HepG2 (cell line): ENCODE measurements around the gene RRP12. TPM values are rescaled to one million over a fixed set of nuclear protein-coding genes. Genes with fewer than 3 reads are reported as not detected.

Source experiments
- ATF3 ChIP-seq: sonication (generic); formaldehyde crosslinking; IDR thresholded peaks from 2 replicates; pipeline ENCODE4 v1.4.0; 2020; ENCODE audit warnings: missing genetic modification reagents
- CC2D1A ChIP-seq: sonication (generic); formaldehyde crosslinking; IDR thresholded peaks from 2 replicates; pipeline ENCODE4 v1.8.1; 2023; ENCODE audit warnings: mild to moderate bottlenecking, missing genetic modification reagents
- CCAR2 ChIP-seq: fragments of 200-400 bp; formaldehyde crosslinking; optimal IDR thresholded peaks from 2 replicates; pipeline ENCODE3; 2018; ENCODE audit warnings: low read depth, mild to moderate bottlenecking, low read length, moderate library complexity
- ESRRA ChIP-seq: sonication (generic); formaldehyde crosslinking; IDR thresholded peaks from 2 replicates; pipeline ENCODE4 v1.5.1; 2020; ENCODE audit warnings: mild to moderate bottlenecking, low read depth, missing genetic modification reagents
- GATAD1 ChIP-seq: IDR thresholded peaks from 2 replicates; pipeline ENCODE4 v1.6.1; 2016; ENCODE audit warnings: missing genetic modification reagents, missing compliant biosample characterization
- HDAC2 ChIP-seq: sonication (generic); formaldehyde crosslinking; IDR thresholded peaks from 2 replicates; pipeline ENCODE4 v1.4.0; 2020; ENCODE audit warnings: missing genetic modification reagents
- HMG20A ChIP-seq: IDR thresholded peaks from 2 replicates; pipeline ENCODE4 v1.6.1; 2016; ENCODE audit warnings: borderline replicate concordance
- KDM6A ChIP-seq: IDR thresholded peaks from 2 replicates; pipeline ENCODE4 v1.6.1; 2016; ENCODE audit warnings: low read depth
- KLF16 ChIP-seq, 2 experiments: sonication (generic) in 1 of 2; formaldehyde crosslinking in 1 of 2; IDR thresholded peaks; 2 replicates each; pipeline versions ENCODE4 v1.6.1 to v1.8.0; 2016 to 2023; ENCODE audit warnings: missing genetic modification reagents in 2 of 2, missing compliant biosample characterization in 1 of 2
- MEF2D ChIP-seq: sonication (generic); formaldehyde crosslinking; IDR thresholded peaks from 2 replicates; pipeline ENCODE4 v1.5.1; 2020; ENCODE audit warnings: mild to moderate bottlenecking, missing genetic modification reagents
- PHF20 ChIP-seq: sonication (generic); formaldehyde crosslinking; IDR thresholded peaks from 2 replicates; pipeline ENCODE4 v1.5.0; 2020; ENCODE audit warnings: mild to moderate bottlenecking, missing genetic modification reagents
- SKI ChIP-seq: fragments of 450-650 bp; IDR thresholded peaks from one replicate; pipeline ENCODE4 v1.6.1; 2018; ENCODE audit warnings: mild to moderate bottlenecking; ENCODE audit not compliant: partially characterized antibody
- TARDBP ChIP-seq: sonication (generic); formaldehyde crosslinking; IDR thresholded peaks from 2 replicates; pipeline ENCODE4 v1.8.0; 2022; ENCODE audit warnings: mild to moderate bottlenecking, missing genetic modification reagents
- THAP8 ChIP-seq: sonication (generic); formaldehyde crosslinking; IDR thresholded peaks from 2 replicates; pipeline ENCODE4 v1.5.1; 2020; ENCODE audit warnings: missing genetic modification reagents, mild to moderate bottlenecking, borderline replicate concordance
- UBTF ChIP-seq: sonication (generic); formaldehyde crosslinking; IDR thresholded peaks from 2 replicates; pipeline ENCODE4 v1.4.0; 2020; ENCODE audit warnings: mild to moderate bottlenecking, missing genetic modification reagents
- YEATS4 ChIP-seq: sonication (generic); formaldehyde crosslinking; IDR thresholded peaks from 2 replicates; pipeline ENCODE4 v1.4.0; 2020; ENCODE audit warnings: missing genetic modification reagents, borderline replicate concordance
- ZNF326 ChIP-seq: sonication (generic); formaldehyde crosslinking; IDR thresholded peaks from 2 replicates; pipeline ENCODE4 v1.4.0; 2020; ENCODE audit warnings: missing genetic modification reagents, borderline replicate concordance
- ZNF337 ChIP-seq: sonication (generic); formaldehyde crosslinking; IDR thresholded peaks from 2 replicates; pipeline ENCODE4 v1.5.1; 2020; ENCODE audit warnings: missing genetic modification reagents, low read depth, mild to moderate bottlenecking, borderline replicate concordance
- ZNF567 ChIP-seq: sonication (generic); formaldehyde crosslinking; IDR thresholded peaks from 2 replicates; pipeline ENCODE4 v1.8.1; 2023; ENCODE audit warnings: mild to moderate bottlenecking, missing genetic modification reagents, borderline replicate concordance
- ZNF629 ChIP-seq: sonication (generic); formaldehyde crosslinking; conservative IDR thresholded peaks from 2 replicates; pipeline ENCODE4 v1.5.0; 2020; ENCODE audit warnings: missing genetic modification reagents
- polyA plus RNA-seq, 8 experiments: library from polyadenylated mRNA; depleted of rRNA in 3 of 8; stranded (reverse) in 7 of 8; unstranded in 1 of 8; fragments of >200 nt; fragmentation: Illumina TruSeq in 4 of 8; extraction: Trizol in 4 of 8; gene quantifications; 2 replicates each; pipeline versions ENCODE4 v1.2.1 to v1.2.3, GENCODE V29; 2011 to 2016; ENCODE audit warnings: low read depth in 4 of 8, missing spikeins in 1 of 8, mixed read lengths in 1 of 8; ENCODE audit not compliant: insufficient read depth in 1 of 8
- total RNA-seq, 5 experiments: library from RNA; depleted of rRNA; stranded (reverse); fragments of >200 nt; fragmentation: Illumina TruSeq; extraction: Trizol; gene quantifications; 2 replicates each; pipeline ENCODE4 v1.2.3, GENCODE V29; 2016; ENCODE audit warnings: low read depth in 1 of 5
- TF ChIP-seq, protein P1 (sequence below), 2 experiments: fragments of 450-650 bp in 1 of 2; sonication (generic) in 1 of 2; formaldehyde crosslinking; IDR thresholded peaks; 2 replicates each; pipeline versions ENCODE4 v1.5.0 to v1.8.0; 2020 to 2022; ENCODE audit warnings: mild to moderate bottlenecking in 1 of 2, missing genetic modification reagents in 1 of 2
- TF ChIP-seq, protein P2 (sequence below): sonication (generic); formaldehyde crosslinking; IDR thresholded peaks from 2 replicates; pipeline ENCODE4 v1.8.1; 2022; ENCODE audit warnings: low read depth, mild to moderate bottlenecking, missing genetic modification reagents

RRP12 gene
- total and polyA plus RNA-seq, 2 of the 13 experiments (the other 11 are each of a cell fraction or from before 2014, with no cell fraction given) = 13.2 to 39.4 TPM

- TF ChIP-seq THAP8 (no peak), SKI (no peak), YEATS4 (peak; percentile 87), ESRRA (CRISPR knock-in tag) (no peak), KLF16 (CRISPR knock-in tag; IDR thresholded peaks at IDR 0.05) (peak in 1 of 2 experiments; percentile 77; a peak in 2 of 4 replicates), HMG20A (peak; percentile 20; the same call in 1 of the 2 replicates), ZNF326 (no peak), ZNF629 (CRISPR knock-in tag) (peak; percentile 35; the same call in 1 of the 2 replicates), GATAD1 (CRISPR knock-in tag) (peak; percentile 95), TARDBP (peak; percentile 69; the same call in 1 of the 2 replicates), CC2D1A (CRISPR knock-in tag) (no peak), CCAR2 (no peak), UBTF (CRISPR knock-in tag) (peak; percentile 60), KDM6A (CRISPR knock-in tag) (no peak), MEF2D (peak; percentile 57), HDAC2 (CRISPR knock-in tag) (peak; percentile 75), ZNF567 (no peak), ZNF337 (CRISPR knock-in tag) (no peak), PHF20 (CRISPR knock-in tag) (peak; percentile 87), ATF3 (CRISPR knock-in tag) (no peak)
- TF ChIP-seq, protein P1, sequence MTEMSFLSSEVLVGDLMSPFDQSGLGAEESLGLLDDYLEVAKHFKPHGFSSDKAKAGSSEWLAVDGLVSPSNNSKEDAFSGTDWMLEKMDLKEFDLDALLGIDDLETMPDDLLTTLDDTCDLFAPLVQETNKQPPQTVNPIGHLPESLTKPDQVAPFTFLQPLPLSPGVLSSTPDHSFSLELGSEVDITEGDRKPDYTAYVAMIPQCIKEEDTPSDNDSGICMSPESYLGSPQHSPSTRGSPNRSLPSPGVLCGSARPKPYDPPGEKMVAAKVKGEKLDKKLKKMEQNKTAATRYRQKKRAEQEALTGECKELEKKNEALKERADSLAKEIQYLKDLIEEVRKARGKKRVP (CRISPR knock-in tag; IDR thresholded peaks at IDR 0.05) = no peak; a peak in 1 of 4 replicates
- TF ChIP-seq, protein P2, sequence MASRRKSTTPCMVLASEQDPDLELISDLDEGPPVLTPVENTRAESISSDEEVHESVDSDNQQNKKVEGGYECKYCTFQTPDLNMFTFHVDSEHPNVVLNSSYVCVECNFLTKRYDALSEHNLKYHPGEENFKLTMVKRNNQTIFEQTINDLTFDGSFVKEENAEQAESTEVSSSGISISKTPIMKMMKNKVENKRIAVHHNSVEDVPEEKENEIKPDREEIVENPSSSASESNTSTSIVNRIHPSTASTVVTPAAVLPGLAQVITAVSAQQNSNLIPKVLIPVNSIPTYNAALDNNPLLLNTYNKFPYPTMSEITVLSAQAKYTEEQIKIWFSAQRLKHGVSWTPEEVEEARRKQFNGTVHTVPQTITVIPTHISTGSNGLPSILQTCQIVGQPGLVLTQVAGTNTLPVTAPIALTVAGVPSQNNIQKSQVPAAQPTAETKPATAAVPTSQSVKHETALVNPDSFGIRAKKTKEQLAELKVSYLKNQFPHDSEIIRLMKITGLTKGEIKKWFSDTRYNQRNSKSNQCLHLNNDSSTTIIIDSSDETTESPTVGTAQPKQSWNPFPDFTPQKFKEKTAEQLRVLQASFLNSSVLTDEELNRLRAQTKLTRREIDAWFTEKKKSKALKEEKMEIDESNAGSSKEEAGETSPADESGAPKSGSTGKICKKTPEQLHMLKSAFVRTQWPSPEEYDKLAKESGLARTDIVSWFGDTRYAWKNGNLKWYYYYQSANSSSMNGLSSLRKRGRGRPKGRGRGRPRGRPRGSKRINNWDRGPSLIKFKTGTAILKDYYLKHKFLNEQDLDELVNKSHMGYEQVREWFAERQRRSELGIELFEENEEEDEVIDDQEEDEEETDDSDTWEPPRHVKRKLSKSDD (CRISPR knock-in tag) = 0 out of 2 replicates have a peak, but pooled peaks have one; percentile 17
Observed at GRCh38 chr10:97445722-97446639, 44.8 kb upstream of the RRP12 start, which contains the start of the genes EXOSC1 and ZDHHC16 (continued).
